ENCODE results near the gene TMEM125.

- TF ChIP-seq CTCF (IDR thresholded peaks at IDR 0.05; ENCODE audit: poor library complexity) (no peak), EZH2 (IDR thresholded peaks at IDR 0.05; ENCODE audit: borderline replicate concordance) (no peak), EZH2phosphoT487 (IDR thresholded peaks at IDR 0.05; ENCODE audit: low read depth, severe bottlenecking, unreplicated experiment) (no peak)
Observed at GRCh38 chr1:43274804-43275180, 5.0 kb downstream of the TMEM125 start.

Data from hepatocyte (in vitro differentiated cells).